Lower leg skin (tissue), 3 donors: ENCODE data around the gene SORD.

ENCODE experiments used
- POLR2A ChIP-seq, 2 donors: fragments of 450-650 bp; IDR thresholded peaks; one replicate each; pipeline ENCODE4 v1.6.1; 2016 to 2017; ENCODE audit warnings: antibody characterized with exemption in 2 of 2, mild to moderate bottlenecking in 1 of 2, moderate library complexity in 1 of 2
- TF ChIP-seq, protein P1 (sequence below), 3 donors: fragments of 450-650 bp; IDR thresholded peaks; one replicate each; pipeline ENCODE4 v1.5.1; 2016; ENCODE audit warnings: antibody characterized with exemption in 3 of 3, mild to moderate bottlenecking in 3 of 3, moderate library complexity in 2 of 3

DNA sequence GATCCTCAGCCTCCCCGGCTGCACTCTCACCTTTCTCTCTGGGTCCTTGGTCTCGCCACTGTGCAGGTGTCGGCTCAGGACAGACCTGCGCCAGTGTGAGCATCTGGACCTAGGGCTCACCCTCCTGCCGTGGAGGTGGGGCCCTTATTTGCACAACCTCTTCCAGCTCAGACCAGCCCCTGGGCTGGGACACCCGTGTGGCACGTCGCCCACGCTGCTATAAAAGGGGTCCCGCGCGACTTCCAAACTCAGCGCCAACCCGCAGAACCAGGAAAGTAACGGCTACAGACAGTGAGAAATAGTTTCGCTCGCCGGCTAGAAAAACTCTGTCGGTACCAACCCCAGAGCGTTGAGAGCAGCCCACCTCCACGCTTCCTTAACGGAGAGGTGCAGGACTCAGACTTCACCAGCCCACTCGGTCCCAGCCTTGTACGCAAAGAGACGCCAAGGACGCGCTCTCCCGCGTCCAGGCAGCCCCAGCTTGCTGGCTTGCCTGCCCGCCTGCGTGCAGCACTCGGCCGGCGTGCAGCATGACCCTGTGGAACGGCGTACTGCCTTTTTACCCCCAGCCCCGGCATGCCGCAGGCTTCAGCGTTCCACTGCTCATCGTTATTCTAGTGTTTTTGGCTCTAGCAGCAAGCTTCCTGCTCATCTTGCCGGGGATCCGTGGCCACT lies 91.2 kb downstream of the SORD start, which contains the start of the genes DUOX2 and DUOXA2:
- TF ChIP-seq, protein P1, sequence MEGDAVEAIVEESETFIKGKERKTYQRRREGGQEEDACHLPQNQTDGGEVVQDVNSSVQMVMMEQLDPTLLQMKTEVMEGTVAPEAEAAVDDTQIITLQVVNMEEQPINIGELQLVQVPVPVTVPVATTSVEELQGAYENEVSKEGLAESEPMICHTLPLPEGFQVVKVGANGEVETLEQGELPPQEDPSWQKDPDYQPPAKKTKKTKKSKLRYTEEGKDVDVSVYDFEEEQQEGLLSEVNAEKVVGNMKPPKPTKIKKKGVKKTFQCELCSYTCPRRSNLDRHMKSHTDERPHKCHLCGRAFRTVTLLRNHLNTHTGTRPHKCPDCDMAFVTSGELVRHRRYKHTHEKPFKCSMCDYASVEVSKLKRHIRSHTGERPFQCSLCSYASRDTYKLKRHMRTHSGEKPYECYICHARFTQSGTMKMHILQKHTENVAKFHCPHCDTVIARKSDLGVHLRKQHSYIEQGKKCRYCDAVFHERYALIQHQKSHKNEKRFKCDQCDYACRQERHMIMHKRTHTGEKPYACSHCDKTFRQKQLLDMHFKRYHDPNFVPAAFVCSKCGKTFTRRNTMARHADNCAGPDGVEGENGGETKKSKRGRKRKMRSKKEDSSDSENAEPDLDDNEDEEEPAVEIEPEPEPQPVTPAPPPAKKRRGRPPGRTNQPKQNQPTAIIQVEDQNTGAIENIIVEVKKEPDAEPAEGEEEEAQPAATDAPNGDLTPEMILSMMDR (IDR thresholded peaks at IDR 0.05), result no peak
- TF ChIP-seq POLR2A (IDR thresholded peaks at IDR 0.05), result no peak
